Hematopoietic multipotent progenitor cell treated with erythropoietin and hydrocortisone succinate and interleukin-3 and kit ligand, for 17 days (in vitro differentiated cells): Measurements from ENCODE around the gene PCYT2.
A peak's percentile ranks its signal among the peaks of the same experiment; 100 is the strongest.

Source experiments
- DNase-seq: peaks from one replicate; pipeline ENCODE4 v3.0.0-alpha.2; 2015; ENCODE audit warnings: low spot score

The PCYT2 gene

DNA sequence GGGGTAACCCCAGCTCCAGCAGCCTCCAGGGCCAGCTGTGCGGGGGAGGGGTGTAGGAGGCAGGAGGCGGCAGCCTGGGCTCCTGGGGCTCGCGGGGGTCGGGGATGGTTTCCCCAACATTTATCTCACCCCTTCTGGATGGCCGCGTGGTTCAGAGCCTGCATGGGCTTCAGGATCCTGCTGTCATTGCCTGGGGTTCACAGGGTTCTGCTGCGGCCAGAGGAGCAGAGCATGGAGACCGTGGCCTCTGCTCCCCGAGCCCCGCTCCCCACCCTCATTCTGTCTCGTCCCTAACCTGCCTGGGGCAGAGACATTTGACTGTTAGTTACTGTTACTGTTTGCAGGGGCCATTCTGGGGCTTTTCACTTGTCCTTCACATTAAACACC lies 31.0 kb upstream of the PCYT2 start:
- DNase-seq, result no peak

DNA sequence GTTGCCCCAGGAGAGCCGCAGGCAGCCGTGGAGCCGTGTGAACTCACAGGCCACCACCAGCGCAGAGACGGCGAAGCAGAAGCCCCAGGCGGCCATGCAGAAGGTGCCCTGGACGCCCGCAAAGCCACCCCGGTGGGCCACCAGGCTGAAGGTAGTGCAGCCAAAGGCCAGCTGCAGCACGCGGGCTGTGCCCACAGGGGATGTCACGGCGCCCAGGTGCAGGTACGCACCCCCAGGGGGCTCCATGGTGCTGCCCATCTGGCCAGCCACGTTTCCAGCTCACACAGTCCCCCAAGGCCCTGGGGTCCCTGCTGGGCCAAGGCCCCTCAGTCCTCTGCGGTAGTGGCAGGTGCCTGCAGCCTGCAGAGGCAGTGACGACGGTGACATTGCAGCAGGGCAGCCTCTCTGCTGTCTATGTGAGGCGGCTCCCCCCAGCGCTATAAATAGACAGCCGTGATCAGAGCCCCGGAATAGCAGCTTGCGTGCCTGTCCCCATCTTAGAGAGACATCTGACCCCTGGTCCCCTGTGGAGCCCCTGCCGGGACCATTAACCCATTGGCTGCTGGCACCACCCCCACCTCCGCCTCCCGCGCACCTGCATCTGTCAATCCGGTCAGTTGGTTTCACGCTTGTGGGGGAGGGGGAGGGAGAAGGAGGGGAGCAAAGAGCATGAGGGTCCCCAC lies 30.4 kb upstream of the PCYT2 start:
- DNase-seq, result no peak

DNA sequence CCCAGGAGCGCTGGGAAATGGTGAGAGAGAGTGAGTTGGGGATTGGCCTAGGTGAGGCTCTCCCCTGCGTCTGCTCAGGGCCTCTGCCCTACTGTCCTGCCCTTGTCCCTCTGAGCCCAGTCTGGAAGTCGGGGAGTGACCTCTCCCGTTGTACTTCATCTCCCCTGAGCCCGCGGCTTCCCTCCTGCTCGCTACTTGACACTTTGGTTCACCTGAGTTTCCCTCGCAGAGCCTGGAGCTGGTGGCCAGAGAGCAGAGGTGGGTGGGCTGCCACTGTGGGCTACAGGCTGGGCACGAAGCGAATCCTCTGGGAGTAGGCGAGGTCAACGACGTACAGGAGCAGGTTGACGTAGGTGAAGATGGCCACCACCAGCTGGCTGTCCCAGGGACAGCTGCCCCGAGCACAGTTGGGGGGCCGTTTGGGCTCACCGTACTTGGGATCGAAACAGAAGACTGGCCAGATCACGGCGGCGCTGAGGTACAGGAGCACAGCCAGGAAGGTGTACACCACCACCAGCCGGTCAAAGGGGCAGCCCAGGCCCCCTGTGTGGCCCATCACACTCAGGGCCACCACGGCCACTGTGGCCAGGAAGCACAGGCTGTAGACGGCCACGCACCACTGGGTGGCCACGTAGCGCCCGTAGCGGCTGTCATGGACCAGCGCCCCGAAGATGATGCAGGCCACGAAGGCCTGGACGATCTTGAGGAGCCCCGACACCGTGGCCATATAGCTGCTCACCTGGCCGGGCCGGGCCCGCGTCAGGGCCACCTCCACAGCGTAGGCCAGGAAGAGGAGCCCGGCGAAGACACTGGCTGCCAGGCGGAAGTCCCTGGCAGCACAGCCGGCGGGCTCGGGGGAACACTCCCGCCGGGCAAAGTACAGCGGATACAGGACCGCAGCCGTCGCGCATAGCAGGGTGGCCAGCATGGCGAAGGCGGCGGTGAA lies 29.6 kb upstream of the PCYT2 start:
- no peak for DNase-seq

DNA sequence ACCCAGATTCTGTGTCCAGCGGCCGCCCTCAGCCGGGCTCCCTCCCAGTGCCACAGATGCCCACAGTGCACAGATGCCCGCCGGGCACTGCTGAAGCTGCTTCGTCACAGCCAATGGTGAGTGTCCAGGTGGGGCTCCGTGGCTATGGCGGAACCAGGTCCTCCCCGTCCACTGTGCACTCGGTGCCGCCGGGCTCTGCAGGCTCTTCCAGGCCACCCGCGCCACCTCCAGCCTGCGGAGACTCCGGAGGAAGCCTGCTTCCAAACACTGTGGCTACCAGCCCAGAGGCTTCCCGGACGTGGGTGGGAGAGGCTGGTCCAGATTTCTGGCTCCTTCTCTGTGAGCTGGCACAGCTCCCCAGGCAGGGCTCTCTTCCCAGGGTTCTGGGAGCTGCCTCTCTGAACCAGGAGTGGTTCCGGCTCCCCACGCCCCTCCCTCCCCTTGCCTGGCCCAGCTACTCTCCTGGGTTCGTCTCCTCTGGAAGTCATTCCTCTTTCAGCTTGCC lies 28.7 kb upstream of the PCYT2 start:
- DNase-seq, result no peak

DNA sequence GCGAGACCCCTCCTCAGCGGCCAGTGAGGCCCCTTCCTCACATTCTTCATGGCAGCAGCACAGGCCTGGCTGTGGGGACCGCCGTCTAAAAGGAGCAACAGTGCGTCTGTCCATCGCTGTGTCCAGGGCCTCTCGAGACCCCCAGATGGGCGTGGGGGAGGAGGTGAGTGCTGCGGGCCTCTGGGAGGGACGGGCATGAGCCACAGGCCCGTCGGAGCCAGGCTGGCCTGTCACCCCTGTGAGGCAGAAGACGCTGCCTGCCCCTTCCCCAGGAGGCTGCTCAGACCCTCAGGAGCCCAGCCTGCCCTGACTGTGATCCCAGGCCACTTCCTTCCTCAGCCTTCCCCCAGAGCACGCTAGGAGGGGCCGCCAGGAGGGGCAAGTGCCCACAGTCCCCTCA lies 28.0 kb upstream of the PCYT2 start:
- no peak for DNase-seq

DNA sequence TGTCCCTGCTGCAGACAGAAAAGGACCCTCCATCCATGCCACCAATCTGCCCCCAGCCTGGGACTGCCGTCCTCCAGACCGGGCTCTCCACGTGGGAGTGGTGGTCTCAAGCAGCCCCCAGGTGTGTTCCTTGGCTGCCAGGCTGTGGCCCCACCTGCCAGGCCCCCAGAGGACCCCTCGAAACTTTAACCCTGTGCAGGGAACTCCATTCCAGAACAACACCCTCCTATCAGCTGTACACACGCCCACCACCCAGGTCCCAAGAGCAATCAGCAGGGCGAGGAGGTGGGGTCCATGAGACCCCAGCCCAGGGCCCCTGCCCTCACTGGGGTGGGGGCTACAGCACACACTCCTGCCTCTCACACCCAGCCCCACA lies 24.5 kb upstream of the PCYT2 start:
- no peak for DNase-seq

DNA sequence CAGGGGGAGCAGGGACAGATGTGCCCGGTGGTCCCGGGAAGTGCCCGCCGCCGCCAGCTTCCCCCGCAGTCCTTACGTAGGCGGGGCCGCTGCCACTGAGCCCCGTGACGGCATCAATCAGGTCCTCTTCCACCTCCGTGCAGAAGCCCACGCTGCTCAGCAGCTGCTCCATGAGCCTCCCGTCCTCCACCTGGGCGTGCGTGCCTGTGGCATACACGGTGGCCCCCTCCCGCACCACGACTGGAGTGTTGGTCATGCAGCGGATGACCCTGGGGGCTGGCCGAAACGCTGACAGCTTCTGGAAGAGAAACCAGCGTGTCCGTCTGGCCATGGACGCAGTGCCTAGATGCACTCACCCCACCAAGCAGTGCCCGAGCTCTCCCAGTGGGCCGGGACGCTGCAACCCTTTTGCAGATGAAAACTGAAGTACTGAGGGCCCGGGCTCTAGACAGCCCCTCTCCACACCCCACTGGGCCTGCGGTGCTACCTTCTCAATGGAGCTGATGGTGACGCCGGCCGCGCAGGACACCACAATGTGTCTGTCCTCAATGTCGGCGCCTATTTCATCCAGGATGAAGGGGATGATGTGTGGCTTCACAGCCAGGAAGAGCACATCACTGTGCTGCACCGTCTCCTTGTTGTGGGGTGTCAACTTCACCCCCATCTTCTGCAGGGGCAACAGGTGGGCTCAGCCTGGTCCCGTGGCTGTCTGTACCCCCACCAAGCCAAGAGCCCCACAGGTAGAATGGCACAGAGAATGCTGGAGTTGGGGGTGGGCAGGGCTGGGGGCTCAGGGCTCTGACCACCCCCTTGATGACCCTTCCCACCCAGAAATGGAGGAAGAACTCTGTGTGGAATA lies 23.9 kb upstream of the PCYT2 start:
- no peak for DNase-seq

DNA sequence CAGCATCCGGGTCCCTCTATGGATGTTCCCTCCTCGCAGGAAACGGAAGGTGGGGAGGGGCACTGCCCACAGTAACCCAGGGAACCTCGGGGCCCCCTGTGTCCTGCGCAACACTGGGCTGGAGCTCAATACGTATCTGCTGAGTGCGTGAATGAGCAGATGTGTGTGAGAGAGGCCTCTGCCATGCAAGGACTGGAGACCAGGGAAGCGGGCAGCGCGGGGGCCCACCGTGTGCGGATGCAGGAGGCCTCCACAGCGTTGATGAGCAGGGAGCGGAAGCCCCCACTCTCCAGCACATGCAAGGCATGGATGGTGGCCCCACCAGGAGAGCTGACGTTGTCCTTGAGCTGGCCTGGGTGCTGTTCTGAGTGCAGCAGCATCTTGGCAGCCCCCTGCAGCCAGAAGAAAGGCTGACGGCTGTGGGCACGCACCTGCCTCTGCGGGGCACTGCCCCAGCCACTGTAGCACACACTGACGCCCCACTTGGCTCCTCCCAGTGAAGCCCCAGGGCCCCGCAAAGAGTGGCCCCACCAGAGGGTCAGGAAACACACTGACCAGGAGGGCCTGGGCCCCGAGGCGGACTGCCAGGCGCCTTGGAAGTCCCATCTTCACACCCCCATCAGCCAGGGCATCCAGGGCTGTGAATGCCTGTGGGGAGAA lies 23.0 kb upstream of the PCYT2 start:
- no peak for DNase-seq

DNA sequence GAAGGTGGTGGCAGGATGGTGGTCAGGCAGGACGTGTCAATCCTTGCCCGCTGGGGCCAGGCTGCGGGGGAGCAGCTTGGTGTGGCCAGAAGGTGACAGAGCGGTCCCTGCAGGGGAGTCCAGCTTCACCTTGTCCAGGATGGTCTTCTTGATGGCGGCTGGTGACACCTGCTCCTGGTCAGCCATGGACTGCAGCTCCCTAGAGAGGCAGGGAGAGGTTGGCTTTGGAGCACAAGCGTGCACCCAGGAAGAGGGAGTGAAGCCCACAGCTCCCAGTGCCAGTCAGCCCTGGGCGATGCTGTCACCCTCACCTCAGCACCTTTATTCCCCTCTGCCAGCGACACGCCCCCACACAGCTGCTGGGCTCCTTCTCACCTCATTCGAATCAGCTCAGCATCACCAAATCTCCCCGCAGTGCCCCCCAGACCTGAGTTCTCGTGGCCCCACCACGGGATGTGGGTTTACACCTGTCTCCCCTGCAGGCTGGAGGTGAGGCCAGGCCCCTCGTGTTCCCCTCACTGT lies 22.0 kb upstream of the PCYT2 start:
- DNase-seq, result no peak

DNA sequence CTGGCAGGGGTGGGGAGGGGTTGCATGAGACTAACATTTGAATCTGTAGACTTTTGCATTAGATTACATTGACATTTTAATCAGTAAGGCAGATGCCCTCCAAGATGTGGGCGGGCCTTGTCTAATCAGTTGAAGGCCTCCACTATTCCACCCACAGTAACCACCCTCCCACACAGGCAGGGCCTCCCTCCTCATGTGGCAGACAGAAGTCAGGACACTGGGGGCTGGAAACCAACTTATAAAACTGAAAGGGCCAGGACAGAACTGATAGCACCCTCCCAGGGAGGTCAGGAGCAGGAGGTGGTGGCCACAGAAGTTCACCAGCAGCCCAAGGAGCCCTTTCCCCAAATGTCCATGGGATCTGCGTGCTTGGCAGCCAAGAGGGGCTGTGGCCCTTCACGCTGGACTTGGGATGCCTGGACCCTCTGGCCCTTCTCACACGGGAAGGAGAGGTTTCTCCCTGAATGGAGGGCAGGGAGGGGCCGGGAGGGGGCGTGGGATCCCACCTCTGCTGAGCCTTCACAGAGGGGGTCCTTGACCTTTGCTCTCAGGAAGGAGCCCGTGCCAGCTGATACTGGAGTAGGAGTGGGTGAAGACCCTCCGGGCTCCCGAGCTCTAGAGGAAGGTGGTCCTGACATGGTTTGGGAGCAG lies 21.3 kb upstream of the PCYT2 start:
- DNase-seq, result peak; percentile 65

DNA sequence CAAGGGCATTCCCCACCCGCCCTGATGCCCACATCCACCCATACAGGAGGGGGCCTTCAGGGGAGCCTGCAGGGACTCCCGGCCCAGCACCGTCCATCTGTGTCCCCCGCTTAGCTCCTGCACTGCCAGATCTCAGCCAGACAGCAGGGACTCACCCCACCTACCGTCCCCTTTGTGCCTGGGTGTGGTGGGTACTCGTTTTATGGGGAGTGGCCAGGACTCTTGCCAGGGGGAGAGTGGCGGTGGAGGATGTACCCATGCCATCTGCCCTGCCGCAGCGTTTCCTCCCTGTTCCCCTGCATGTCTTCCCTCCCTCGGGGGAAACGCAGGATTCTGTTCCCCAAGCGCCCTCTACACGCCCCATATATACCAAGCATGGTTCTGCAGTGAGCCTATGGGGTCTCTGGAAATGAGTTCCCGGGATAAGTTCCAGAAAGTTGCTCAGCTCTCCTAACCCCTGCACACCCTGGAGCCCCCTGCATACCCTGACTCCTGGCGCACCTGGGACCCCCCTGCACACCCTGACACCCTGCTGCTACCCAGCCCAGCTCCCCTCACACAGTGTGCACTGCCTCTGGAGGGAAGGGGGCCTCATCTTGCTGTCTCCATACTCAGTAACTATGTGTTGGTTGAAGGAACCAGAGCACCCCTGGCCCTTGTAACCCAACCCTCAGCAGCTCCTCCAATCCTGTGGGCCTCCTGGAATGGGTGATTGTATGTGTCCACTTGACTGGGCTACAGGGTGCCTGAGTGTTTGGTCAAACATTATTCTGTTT lies 20.5 kb upstream of the PCYT2 start:
- DNase-seq, result peak; percentile 67

DNA sequence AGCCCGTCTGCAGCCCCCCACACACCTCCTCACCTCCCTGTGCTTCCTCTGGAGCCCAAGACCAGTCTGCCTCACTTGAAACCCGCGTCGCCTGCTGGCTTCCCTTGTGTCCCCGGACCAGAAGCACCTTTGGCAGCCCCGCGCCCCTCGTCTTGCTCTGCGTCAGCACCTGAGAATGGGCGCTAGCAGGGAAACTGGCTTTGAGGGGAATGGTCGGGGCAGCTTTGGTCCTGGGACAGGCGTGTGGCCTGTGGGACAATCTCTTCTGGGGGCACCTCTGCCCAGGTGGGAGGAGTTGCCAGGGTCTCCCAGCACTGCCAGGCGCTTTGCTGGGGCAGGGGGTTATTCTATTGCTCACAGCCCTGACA lies 20.0 kb upstream of the PCYT2 start:
- DNase-seq, result no peak

DNA sequence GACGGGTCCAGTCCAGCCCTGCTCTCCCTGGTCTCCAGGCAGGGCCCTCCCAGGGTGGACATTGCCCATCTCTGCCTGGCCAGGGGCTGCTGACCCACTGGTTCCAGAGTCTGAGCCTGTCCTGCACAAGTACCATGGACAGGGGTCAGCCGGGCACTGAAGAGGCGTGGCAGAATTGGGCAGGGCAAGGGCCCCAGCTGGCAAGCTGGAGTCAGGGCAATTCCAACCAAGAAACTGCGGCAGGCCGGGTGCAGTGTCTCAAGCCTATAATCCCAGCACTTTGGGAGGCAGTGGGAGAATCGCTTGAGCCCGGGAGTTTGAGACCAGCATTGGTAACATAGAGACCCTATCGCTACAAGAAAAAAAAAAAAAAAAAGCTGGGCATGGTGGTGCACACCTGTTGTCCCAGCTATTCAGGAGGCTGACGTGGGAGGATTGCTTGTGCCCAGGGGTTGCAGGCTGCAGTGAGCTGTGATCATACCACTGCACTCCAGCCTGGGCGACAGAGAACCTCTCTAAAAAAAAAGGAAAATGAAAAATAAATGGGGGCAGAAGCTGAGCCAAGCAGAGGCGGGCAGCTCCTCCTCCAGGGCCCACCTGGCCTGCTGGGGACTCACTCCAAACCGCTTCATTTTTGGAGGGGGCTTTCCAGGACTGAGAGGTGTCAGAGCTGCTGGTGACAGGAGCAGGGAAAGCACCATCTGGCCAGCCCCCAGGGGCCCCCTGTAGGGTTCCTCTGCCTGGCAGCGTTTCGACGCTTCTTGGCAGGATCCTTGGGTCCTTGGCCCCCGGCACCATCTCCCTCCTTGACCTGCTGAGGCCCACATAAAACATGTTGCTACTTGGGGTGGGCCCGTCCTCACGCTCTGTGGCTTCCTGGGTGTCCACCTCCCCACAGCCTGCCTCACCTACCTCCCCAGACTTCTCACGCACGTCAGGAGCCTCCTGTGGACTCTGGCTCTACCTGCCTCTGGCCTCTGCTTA lies 19.2 kb upstream of the PCYT2 start:
- DNase-seq, result no peak

DNA sequence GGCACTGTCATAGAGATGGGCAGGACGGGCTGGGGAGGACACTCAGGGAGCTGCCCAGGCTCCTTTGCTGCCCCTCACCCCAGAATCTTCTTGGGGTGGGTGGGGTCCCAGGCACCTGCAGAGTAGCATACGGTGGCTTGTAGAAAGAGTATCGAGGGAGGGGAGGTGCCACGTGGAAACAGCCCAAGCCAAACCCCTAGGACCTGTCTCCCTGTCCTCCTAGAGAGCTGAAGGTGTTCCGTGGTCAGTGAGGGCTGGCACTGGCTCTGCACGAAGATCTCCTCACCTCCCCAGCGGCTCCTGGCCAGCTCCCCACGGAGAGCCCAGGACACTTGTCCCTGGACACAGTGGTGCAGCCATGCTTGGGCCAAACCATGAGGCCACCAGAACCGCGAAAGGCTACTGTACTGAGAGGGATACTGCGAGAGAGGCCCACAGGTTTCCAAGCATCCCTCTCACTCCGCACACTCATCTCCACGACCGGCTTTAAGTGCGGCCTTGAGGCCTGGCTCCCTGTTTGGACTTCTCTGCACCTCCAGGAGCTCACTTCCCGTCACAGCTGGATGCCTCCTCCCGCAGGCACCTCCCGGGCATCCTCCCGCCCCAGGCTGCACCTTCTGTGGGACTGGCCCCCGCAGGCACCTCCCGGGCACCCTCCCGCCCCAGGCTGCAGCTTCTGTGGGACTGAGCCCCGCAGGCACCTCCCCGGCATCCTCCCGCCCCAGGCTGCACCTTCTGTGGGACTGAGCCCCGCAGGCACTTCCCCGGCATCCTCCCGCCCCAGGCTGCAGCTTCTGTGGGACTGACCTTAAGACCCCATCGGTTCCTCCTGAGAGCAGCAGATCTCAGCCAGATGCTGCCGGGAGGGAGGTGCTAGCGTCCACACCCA lies 18.3 kb upstream of the PCYT2 start:
- no peak for DNase-seq

DNA sequence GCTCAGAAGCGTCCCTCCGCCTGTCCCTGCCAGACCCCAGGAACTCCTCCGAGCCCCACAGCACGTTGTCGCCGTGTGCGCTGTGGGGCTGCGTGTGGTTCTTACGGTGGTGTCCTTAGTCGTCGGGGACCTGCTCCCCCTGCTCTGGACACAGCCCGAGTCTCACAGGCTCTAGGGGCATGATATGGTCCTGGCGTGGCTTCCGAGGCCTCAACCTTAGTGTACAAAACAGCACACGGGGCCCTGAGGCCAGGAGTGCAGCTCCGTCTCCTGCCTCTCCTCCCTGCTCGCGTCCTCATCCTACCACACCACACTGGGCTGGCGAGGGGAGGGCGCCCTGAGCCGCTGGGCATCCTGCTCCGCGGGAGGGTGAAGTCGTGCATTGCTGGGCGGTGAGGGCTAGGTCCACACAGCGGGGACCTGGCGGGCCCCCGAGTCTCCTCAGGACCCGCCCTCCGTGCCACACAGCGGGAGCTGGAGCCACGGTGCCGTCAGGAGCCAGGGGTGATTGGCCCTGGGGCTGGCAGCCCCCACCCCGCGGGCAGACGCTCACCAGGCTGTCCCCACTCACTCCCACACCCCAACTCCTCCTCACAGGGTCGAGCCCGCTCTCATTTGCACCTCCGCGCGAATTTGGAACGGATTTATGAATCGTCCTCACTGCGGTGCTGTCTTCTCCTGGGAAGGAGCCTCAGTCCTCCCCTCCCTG lies 17.5 kb upstream of the PCYT2 start:
- DNase-seq, result peak; percentile 25

DNA sequence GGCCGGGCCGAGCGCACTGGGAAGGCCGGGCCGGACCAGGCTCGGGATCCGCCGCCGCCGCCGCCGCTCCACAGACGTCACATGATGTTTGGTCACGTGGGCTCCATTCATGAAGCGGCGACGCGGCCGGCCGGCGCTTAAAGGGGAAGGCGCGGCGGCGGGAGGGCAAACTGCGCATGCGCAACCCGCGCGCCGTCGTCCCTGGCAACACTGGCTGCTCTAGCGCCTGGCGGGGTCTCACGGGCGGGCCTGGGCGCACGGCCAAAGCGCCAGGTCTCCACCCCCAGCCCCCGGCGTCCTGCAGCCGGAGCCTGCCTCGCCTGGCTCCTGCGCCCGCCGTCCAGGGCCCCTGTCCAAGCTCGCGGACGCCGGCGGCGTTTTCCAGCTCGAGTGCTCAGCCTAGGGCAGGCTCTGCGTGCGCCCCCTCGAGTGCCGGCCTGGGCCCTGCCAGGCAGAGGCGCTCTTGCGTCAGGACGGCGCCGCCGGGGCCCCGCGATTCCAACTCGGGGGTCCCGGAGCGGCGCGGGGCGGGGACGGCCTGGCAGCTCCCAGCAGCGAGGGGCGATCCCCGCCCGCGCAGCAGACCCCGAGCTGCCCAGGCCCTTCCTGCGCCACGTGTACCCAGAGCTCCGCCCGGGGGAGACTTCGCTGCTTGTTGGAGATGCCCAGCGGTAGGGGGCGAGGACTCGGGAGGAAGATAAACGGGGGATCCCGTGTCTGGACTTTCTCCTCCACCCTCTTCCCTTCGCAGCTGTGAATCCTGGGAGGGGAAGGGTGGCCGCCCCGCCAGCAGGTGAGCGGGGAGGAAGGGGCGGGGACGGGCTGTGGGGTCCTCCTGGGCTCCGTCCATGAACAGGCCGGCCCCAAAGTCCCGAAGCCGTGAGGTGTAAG lies 16.7 kb upstream of the PCYT2 start, which contains the start of gene MAFG:
TSS of gene MAFG (minus strand) at position 83 of the 891 bp plus-strand sequence. CDS start 4,550 bp downstream, outside the sequence.
- DNase-seq, result peak; percentile 97
